ENCODE data around the gene PDSS2.
"Not testable (repeated sequence)": the region's sequence is repeated elsewhere in the genome, so short reads cannot be mapped to it uniquely, and the experiment has no call there.

The PDSS2 gene

GRCh38 chr6:107473660-107474059 lies 14.3 kb upstream of the PDSS2 start:
- no peak for DNase-seq

GRCh38 chr6:107470364-107470763 lies 11.0 kb upstream of the PDSS2 start:
- DNase-seq: no peak

- DNase-seq: no peak
Measured at GRCh38 chr6:107466062-107466461, 6.7 kb upstream of the PDSS2 start.

- no peak for DNase-seq
Measured at GRCh38 chr6:107460083-107460631, 793 bp upstream of the PDSS2 start.

- peak; percentile 15 for DNase-seq
Measured at GRCh38 chr6:107458672-107459282, 587 bp downstream of the PDSS2 start.

GRCh38 chr6:107448776-107449175 lies 10.6 kb downstream of the PDSS2 start:
- DNase-seq: no peak

- no peak for DNase-seq
Measured at GRCh38 chr6:107447663-107448216, 11.6 kb downstream of the PDSS2 start.

- DNase-seq: no peak
Measured at GRCh38 chr6:107444277-107444676, 15.1 kb downstream of the PDSS2 start.

GRCh38 chr6:107443608-107444267 lies 15.6 kb downstream of the PDSS2 start:
- no peak for DNase-seq

- DNase-seq: no peak
Measured at GRCh38 chr6:107442938-107443607, 16.3 kb downstream of the PDSS2 start.

- DNase-seq: no peak
Measured at GRCh38 chr6:107441682-107442081, 17.7 kb downstream of the PDSS2 start.

GRCh38 chr6:107440936-107441335 lies 18.4 kb downstream of the PDSS2 start:
- no peak for DNase-seq

GRCh38 chr6:107439406-107439805 lies 20.0 kb downstream of the PDSS2 start:
- no peak for DNase-seq

GRCh38 chr6:107437691-107438090 lies 21.7 kb downstream of the PDSS2 start:
- no peak for DNase-seq

GRCh38 chr6:107436881-107437280 lies 22.5 kb downstream of the PDSS2 start:
- DNase-seq: no peak

- no peak for DNase-seq
Measured at GRCh38 chr6:107435798-107436197, 23.6 kb downstream of the PDSS2 start.

GRCh38 chr6:107434812-107435211 lies 24.6 kb downstream of the PDSS2 start:
- DNase-seq: no peak

GRCh38 chr6:107425951-107426350 lies 33.4 kb downstream of the PDSS2 start:
- not testable (repeated sequence) for DNase-seq

- no peak for DNase-seq
Measured at GRCh38 chr6:107423474-107423990, 35.8 kb downstream of the PDSS2 start.

- no peak for DNase-seq
Measured at GRCh38 chr6:107421696-107422256, 37.6 kb downstream of the PDSS2 start.

GRCh38 chr6:107419733-107420132 lies 39.6 kb downstream of the PDSS2 start:
- DNase-seq: no peak

- DNase-seq: no peak
Measured at GRCh38 chr6:107418118-107418517, 41.2 kb downstream of the PDSS2 start.

- DNase-seq: no peak
Measured at GRCh38 chr6:107416145-107416544, 43.2 kb downstream of the PDSS2 start.

Data from activated CD4-positive, alpha-beta T cell treated with anti-CD3 and anti-CD28 coated beads, Interleukin-2, amount 50 U/mL, for 1 hour (primary cell).